ENCODE data around the gene ITIH4. TPM values are rescaled to one million over a fixed set of nuclear protein-coding genes. Genes with fewer than 3 reads are reported as not detected.

ITIH4 gene
- total and polyA plus RNA-seq, 11 donors, result 0.76 to 11.2 (median 4.2) TPM

DNA sequence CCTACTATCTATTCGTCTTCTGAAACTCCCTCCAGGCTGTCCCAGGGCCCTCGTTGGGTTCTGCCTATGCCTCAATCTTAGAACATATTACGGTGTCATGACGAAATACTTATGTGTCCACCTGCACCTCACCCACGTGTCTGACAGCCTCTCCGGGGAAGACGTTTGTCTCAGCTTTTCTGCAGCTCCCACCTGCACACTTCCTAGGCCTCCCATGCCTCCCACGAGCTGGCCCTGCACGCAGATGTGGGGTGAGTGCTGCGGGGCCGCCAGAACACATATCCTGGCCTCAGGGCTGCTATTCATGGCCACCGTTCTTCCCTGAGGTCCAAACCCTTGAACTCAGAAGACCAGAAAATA lies 11.5 kb upstream of the ITIH4 start:
- ATAC-seq (no peak), DNase-seq (peak in 3 of 5 donors; percentile 9 to 31 (median 16))
- Histone ChIP-seq H3K27ac (peak overlapping the region in 11 of 12 donors; percentile 3 to 85 (median 48)), H3K4me3 (no peak overlapping the region), H3K4me1 (peaks cover 6 to 66% (median 43%) of the 10 kb centered on the region in 12 donors), H3K36me3 (peaks cover 0 to 47% (median 18%) of the 10 kb centered on the region in 9 donors), H3K27me3 (no peaks in the 10 kb centered on the region), H3K9me3 (no peaks in the 10 kb centered on the region)
- TF ChIP-seq, protein P1, sequence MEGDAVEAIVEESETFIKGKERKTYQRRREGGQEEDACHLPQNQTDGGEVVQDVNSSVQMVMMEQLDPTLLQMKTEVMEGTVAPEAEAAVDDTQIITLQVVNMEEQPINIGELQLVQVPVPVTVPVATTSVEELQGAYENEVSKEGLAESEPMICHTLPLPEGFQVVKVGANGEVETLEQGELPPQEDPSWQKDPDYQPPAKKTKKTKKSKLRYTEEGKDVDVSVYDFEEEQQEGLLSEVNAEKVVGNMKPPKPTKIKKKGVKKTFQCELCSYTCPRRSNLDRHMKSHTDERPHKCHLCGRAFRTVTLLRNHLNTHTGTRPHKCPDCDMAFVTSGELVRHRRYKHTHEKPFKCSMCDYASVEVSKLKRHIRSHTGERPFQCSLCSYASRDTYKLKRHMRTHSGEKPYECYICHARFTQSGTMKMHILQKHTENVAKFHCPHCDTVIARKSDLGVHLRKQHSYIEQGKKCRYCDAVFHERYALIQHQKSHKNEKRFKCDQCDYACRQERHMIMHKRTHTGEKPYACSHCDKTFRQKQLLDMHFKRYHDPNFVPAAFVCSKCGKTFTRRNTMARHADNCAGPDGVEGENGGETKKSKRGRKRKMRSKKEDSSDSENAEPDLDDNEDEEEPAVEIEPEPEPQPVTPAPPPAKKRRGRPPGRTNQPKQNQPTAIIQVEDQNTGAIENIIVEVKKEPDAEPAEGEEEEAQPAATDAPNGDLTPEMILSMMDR (IDR thresholded peaks at IDR 0.05), result no peak
- TF ChIP-seq POLR2A (IDR thresholded peaks at IDR 0.05), result no peak
- WGBS, 4 donors, result 79 to 86% (median 81%) methylated on average over 12 of the region's 12 CpGs
- intact Hi-C loops (cut with DNase I), result loop anchor here in 1 of 10 donors (5.0 kb wide), 1 partner anchor 55 kb away; the partner anchor contains the start of gene STIMATE

DNA sequence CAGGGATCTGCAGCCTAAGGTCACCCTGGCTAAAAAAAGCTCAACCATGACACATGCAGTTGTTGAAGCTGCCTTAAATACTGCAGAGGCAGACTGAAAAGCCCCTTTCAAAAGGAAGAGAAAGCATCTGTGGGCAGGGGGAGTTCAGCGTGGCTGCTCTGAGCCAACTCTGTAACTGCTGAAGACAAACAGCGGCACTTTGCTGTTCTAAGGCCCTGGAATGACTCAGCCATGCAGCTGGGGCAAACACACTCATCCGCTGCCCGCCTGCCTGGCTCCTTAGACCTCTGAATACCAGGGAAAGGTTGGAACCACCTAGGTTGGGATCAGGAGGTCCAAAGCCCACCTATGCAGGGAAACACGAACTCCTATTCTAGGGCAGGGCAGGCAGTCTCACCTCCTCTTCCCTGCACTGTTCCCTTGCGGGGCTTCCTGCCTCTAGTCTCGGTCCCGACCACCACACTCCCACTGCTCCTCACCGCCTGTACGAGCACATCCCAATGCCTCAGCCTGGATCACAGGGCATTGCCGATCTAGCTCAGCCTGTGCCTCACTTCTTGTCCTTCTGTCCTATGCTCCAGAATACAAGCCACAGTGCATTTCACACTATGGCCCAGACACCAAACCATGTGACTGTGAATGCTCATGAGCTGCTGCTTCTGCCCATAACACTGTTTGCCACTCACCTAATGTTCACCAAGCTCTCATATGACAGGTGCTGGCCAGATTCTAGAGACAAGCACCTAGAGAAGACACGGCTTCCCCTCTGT lies 10.9 kb upstream of the ITIH4 start:
- peaks cover 0 to 46% (median 16%) of the 10 kb centered on the region in 9 donors for H3K36me3 ChIP-seq
- intact Hi-C loops (cut with DNase I), result loop anchor here in 1 of 10 donors (5.0 kb wide), 1 partner anchor 56 kb away; the partner anchor contains the start of gene STIMATE
- no peaks in the 10 kb centered on the region for H3K27me3 ChIP-seq
- WGBS, 4 donors, result 92 to 95% (median 93%) methylated on average over 9 to 12 of the region's 12 CpGs
- no peaks in the 10 kb centered on the region for H3K9me3 ChIP-seq
- TF ChIP-seq, protein P1 (IDR thresholded peaks at IDR 0.05), result no peak
- TF ChIP-seq POLR2A (IDR thresholded peaks at IDR 0.05), result no peak
- H3K4me1 ChIP-seq, result peaks cover 6 to 68% (median 46%) of the 10 kb centered on the region in 12 donors
- H3K27ac ChIP-seq, result peak overlapping the region in 10 of 12 donors; percentile 10 to 85 (median 46)
- H3K4me3 ChIP-seq, result no peak overlapping the region
- peak in 3 of 5 donors; percentile 26 to 57 (median 26) for DNase-seq
- peak in 2 of 4 donors; percentile 17 to 25 for ATAC-seq

DNA sequence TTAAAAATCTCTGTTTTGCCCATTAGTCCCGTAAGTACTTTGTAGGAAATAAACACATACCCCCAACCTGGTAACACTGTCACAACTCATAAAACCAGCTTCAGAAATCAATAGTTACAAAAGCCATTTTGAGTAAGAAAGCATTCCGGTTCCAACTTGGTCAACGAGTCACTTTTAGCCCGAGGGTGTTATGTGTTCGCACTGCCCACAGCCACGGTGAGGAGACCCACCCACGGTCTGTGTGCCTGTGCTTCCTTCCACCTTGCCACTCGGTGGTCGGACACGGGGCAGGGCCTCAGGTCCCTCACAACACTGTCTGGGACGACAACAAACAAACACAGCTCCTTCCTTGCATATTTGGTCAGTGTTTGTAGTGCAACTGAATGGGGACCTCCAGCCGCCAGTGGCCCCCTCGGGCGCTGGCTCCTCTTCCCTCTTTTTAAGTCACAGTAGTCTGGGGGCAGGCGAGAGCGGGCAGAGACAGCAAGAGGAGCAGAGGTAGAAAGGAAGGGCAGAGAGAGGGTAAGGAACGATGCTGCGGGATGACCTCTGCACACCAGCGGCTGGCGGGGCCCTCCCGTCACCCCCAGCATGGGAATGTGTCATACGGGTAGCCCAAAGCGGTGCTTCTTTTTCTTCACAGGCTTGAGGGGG lies 9.5 kb upstream of the ITIH4 start:
- Histone ChIP-seq H3K9me3 (no peaks in the 10 kb centered on the region), H3K36me3 (peaks cover 0 to 50% (median 16%) of the 10 kb centered on the region in 9 donors), H3K27me3 (no peaks in the 10 kb centered on the region), H3K4me3 (no peak overlapping the region), H3K4me1 (peaks cover 11 to 68% (median 45%) of the 10 kb centered on the region in 12 donors), H3K27ac (no peak overlapping the region)
- WGBS, 4 donors, result 91 to 93% (median 91%) methylated on average over 22 to 23 of the region's 23 CpGs
- TF ChIP-seq, protein P1 (IDR thresholded peaks at IDR 0.05), result no peak
- no peak for TF ChIP-seq POLR2A (IDR thresholded peaks at IDR 0.05)
- ATAC-seq (no peak), DNase-seq (peak in 3 of 5 donors; percentile 13 to 48 (median 18))
- intact Hi-C loops (cut with DNase I), result loop anchor here in 2 of 10 donors (5.0 kb wide), 2 partner anchors 57 to 68 kb away; partner anchors contain the start of genes NEK4 (in 1 of the 2) and STIMATE (in 1 of the 2)

DNA sequence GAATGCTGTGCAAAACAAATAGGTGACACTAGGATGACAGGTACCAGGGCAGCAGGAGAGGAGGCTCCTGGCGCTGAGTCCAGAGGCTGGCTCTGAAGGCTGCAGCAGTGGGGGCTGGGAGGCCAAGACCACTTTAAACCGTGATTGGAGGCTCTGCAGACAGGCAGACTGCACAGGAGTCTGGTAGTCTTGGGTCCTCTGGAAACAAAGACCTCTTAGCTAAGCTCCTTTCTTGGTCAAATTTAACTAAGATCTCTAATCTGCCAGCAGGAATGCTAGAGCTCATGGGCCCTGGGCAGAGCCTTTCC lies 8.8 kb upstream of the ITIH4 start:
- peaks cover 8 to 67% (median 42%) of the 10 kb centered on the region in 12 donors for H3K4me1 ChIP-seq
- H3K9me3 ChIP-seq, result no peaks in the 10 kb centered on the region
- H3K27me3 ChIP-seq, result no peaks in the 10 kb centered on the region
- no peak overlapping the region for H3K27ac ChIP-seq
- 80 to 100% (median 88%) methylated on average over 2 of the region's 2 CpGs for WGBS, 4 donors
- no peak for ATAC-seq
- no peak for TF ChIP-seq POLR2A (IDR thresholded peaks at IDR 0.05)
- TF ChIP-seq, protein P1 (IDR thresholded peaks at IDR 0.05), result no peak
- H3K36me3 ChIP-seq, result peaks cover 0 to 50% (median 16%) of the 10 kb centered on the region in 9 donors
- DNase-seq, result peak in 3 of 5 donors; percentile 7 to 17 (median 13)
- H3K4me3 ChIP-seq, result no peak overlapping the region
- intact Hi-C loops (cut with DNase I), result loop anchor here in 1 of 10 donors (5.0 kb wide), 1 partner anchor 67 kb away; the partner anchor contains the start of gene NEK4

Measured in heart left ventricle (tissue), 16 donors.